Stimulated activated CD4-positive, alpha-beta T cell treated with anti-CD3 and anti-CD28 coated beads, Interleukin-4, amount 100 ng/mL, for 4 hours (primary cell): Measurements from ENCODE around the gene GAL3ST3.
"Not testable (repeated sequence)": the region's sequence is repeated elsewhere in the genome, so short reads cannot be mapped to it uniquely, and the experiment has no call there.

ENCODE experiments used
- DNase-seq, 2 experiments: peaks; one replicate each; pipeline ENCODE4 v3.0.0-alpha.2; 2020

GAL3ST3 gene, protein sequence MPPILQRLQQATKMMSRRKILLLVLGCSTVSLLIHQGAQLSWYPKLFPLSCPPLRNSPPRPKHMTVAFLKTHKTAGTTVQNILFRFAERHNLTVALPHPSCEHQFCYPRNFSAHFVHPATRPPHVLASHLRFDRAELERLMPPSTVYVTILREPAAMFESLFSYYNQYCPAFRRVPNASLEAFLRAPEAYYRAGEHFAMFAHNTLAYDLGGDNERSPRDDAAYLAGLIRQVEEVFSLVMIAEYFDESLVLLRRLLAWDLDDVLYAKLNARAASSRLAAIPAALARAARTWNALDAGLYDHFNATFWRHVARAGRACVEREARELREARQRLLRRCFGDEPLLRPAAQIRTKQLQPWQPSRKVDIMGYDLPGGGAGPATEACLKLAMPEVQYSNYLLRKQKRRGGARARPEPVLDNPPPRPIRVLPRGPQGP

DNA sequence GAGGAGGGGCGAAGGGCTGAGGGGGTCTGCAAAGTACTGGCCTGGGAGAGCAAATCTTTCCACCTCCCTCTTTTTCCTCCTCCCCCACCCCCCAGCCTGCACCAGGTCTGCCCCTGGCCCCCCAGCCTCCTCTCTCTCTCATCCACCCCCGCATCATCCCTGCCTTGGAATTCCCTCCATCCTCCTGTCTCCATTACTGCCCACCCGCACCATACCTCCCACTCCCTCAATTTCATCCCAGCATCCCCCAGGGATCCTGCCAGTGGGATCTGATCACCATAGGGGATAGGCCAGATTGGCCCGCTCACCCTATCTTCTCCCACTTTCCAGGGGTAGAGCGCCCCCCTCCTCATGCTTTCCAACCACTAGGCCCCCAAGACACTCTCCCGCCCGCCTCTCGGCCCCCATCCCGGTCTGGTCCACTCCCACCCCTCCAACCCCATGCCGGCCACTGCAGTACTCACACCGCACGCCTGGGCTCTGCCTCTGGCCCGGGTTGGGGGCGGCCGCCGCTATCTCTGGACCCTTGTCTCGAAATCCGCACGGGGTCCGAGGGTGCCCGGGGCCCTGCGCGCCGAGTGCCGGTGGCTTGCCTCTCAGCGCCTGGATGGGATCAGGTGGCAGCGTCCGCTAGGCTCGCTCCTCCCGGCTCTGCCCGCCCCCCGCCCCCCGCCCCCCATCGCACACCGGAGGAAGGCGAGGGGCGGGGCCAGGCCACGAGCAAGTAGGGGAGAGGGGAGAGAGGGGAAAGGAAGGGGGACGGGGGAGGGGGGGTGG is at the start of gene GAL3ST3:
Gene GAL3ST3, minus strand, starts transcription at position 615 of the 777 bp plus-strand sequence. CDS start 3,746 bp downstream, outside the sequence.
- no peak for DNase-seq

DNA sequence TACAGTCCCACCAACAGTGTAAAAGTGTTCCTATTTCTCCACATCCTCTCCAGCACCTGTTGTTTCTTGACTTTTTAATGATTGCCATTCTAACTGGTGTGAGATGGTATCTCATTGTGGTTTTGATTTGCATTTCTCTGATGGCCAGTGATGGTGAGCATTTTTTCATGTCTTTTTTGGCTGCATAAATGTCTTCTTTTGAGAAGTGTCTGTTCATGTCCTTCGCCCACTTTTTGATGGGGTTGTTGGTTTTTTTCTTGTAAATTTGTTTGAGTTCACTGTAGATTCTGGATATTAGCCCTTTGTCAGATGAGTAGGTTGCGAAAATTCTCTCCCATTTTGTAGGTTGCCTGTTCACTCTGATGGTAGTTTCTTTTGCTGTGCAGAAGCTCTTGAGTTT is 43.2 kb upstream of the GAL3ST3 start:
- not testable (repeated sequence) for DNase-seq

DNA sequence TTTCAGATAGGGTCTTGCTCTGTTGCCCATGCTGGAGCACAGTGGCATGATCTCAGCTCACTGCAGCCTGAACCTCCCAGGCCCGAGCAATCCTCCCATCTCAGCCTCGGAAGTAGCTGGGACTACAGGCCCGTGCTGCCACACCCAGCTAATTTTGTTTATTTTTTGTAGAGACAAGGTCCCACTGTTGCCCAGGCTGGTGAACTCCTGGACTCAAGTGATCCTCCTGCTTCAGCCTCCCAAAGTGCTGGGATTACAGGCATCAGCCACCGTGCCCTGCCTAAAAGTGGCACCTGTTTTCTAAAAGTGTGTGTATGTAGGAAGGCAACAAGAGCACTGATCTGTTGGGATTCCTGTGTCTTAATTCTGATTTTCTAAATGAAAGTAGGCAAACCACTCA is 41.3 kb upstream of the GAL3ST3 start:
- DNase-seq: no peak

GRCh38 chr11:66089067-66089466 is 40.1 kb upstream of the GAL3ST3 start:
- DNase-seq: no peak

DNA sequence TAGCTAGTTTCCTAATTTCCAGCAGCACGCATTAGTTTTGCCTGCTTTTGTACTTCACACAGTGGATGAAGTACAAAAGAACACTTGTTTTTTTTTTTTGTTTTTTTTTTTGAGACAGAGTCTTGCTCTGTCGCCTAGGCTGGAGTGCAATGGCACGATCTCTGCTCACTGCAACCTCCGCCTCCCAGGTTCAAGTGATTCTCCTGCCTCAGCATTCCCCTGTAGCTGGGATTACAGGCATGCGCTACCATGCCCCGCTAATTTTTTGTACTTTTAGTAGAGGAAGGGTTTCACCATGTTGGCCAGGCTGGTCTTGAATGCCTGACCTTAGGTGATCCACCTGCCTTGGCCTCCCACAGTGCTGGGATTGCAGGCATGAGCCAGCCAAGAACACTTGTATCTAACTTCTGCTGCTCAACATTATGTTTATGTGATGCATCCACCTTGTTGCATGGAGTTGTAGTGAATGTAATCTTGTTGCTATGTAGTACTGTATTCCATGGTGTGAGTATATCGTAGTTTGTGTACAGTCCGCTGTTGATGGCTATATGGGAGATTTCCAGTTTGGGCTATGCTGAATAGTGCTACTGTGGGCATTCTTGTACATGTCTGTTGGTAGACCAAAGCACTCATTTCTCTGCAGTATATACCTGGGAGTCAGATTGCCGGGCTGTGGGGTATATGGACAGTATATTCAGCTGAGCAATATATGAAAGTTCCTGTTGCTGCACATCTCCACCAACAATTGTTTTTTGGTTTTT is 38.4 kb upstream of the GAL3ST3 start:
- no peak for DNase-seq

- DNase-seq: no peak
These were observed 36.0 kb upstream of the GAL3ST3 start for GRCh38 chr11:66084821-66085475.

DNA sequence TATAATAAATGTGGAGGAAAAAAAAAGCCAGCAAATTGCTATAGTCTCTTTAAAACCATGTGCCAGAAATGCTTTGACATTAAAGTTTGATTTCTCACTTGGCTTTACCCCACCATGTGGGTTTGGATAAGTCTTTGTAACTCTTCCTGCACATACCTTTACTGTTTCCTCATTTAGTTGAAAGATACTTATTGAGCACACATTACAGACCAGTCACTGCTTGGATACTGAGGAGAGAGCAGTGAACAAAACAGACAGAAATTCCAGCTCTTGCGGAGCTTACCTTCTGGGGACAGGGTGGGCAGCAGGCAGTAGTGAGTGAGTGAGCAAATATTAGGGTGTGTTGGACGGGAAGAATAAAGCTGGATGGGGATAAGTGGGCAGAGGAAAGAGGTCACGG is 34.8 kb upstream of the GAL3ST3 start:
- DNase-seq: no peak

GRCh38 chr11:66082946-66083698 is 34.2 kb upstream of the GAL3ST3 start:
- DNase-seq: no peak

GRCh38 chr11:66081505-66081904 is 32.5 kb upstream of the GAL3ST3 start:
- peak; percentile 41 to 69 for DNase-seq

DNA sequence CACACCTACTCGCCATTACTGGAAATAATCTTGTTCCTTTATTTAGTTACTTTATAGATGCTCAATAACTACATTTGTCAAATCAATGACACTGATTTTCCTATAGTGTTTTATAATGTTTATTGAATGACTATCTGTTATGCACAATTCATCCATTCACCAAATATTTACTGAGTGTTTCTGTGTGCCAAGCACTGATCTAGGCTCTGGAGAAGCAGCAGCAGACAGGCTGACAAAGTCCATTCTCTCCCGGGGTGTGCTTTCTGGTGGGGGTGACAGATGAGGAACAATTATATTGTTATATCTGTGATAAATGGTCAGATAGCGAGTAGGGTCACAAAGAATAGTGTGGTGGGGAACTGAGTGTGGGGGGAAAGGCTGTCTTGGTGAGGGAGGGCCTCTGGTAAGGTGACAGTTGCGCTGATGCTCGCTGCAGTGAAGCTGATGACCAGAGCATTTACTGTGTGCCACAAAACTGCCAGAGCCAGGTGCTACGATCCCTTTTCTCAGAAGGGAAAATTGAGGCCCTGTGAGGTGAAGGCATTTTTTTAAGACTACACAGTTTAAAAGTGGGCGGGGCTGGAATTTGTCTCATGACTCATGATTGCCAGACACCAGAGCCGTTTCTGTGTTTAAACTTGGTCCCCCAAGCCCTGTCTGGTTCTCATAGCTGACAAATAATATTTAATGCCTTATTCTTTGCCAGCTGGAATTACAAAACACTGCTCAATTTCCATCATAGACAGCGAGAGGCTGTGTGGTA is 31.3 kb upstream of the GAL3ST3 start:
- peak; percentile 50 to 76 for DNase-seq

GRCh38 chr11:66078949-66079348 is 30.0 kb upstream of the GAL3ST3 start:
- DNase-seq: not testable (repeated sequence)

GRCh38 chr11:66077927-66078326 is 29.0 kb upstream of the GAL3ST3 start:
- no peak for DNase-seq

GRCh38 chr11:66076561-66076960 is 27.6 kb upstream of the GAL3ST3 start:
- DNase-seq: no peak

GRCh38 chr11:66075273-66075672 is 26.3 kb upstream of the GAL3ST3 start:
- no peak for DNase-seq

GRCh38 chr11:66073669-66074068 is 24.7 kb upstream of the GAL3ST3 start:
- no peak for DNase-seq

DNA sequence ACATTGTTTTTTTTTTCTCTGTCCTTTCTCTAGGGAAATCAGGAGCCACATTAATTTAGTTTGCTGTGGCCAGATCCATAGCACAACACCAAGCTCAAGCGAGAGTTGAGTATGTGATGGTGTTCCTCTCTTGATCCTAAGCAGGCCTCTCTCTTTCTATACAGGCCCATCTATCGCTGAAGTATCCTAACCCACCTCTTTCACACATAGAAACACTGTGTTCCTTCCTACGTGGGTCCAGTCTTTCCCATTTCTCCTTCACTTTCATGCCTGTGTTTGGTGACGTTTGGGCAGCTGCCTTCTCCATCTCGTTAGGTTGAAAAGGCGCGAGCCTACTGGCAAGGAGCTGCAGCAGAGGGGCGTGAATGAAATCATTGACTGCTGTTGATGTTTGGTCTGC is 23.6 kb upstream of the GAL3ST3 start:
- no peak for DNase-seq

DNA sequence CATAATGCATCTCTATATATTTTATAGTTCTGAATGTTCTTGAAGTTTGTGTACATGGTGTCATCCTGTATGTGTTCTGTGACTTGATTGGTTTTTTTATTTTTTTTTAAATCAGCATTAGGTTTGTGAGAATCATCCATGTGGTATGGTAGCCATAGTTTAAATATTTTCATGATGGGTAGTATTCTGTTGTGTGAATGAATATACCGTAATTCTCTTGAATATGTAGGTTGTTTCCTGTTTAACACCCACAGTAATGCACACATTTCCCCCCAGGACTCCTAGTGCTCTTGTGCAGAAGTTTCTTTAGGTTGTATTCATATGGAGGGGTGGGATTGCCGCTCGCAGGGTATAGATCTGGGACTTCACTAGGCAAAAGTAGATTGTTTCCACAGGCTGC is 23.1 kb upstream of the GAL3ST3 start:
- no peak for DNase-seq

DNA sequence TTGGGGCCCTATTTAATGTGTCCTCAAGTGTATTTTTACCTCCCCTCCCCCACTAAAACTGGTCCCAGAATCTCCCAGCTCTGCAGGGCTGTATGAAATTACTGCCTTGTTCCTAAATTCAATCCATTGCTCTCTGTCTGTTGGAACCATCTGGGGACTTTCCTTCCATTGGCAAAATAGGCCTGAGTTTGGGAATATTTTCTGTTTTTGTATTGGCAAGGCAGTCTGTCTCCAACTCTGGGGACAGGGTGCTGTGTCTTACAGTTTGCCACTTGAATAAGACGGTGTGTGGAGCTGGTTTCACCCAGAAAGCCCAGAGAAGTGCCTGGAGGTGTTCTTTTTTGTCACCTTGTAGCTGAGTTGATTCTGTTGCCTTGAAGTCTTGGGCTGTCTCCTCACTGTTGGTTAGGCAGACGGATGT is 22.4 kb upstream of the GAL3ST3 start:
- no peak for DNase-seq

DNA sequence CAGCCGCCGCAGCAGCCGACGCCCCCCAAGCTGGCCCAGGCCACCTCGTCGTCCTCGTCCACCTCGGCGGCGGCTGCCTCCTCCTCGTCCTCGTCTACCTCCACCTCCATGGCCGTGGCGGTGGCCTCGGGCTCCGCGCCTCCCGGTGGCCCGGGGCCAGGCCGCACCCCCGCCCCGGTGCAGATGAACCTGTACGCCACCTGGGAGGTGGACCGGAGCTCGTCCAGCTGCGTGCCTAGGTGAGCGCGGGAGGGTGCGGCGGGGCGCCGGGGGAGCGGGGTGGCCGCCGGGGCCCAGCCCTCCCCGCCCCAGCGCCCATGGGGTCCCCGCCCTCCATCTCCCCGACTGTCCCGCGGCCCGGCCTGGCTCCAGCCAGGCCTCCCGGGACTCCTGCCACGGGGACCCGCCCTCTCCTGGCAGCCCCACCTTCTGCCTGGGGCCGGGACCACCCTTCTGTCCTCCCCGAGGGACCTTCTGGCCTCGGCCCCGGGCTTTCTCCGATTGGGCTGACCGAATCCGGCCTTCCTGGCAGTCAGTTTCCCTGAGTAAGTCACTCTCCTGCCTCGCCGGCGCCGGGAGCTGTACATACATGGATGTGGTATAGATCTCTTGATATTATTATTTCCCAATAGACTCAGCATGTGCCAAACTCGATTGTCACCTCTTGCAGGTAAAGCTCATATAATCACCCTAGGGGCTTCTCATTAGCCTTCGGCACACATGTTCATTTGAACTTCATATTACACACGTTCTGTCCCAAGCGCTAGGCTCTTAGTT is 21.8 kb upstream of the GAL3ST3 start:
- DNase-seq: peak; percentile 9 to 26
